ENCODE measurements around the gene MRPL27.

MRPL27 gene

GRCh38 chr17:50380369-50381259 lies 7.6 kb upstream of the MRPL27 start:
- TF ChIP-seq CTCF (IDR thresholded peaks at IDR 0.05; ENCODE audit: low read depth, low read length) = peak; percentile 35; the same call in 1 of the 2 replicates
- Histone ChIP-seq H3K4me3 (ENCODE audit: low read depth, low read length) (no peak overlapping the region), H3K27me3 (no peaks in the 10 kb centered on the region), H3K9me3 (no peaks in the 10 kb centered on the region), H3K36me3 (peaks cover 60% of the 10 kb centered on the region), H3K4me1 (no peaks in the 10 kb centered on the region)
- DNase-seq = no peak

- H3K4me1 ChIP-seq = no peaks in the 10 kb centered on the region
- H3K4me3 ChIP-seq (ENCODE audit: low read depth, low read length) = no peak overlapping the region
- no peaks in the 10 kb centered on the region for H3K9me3 ChIP-seq
- no peak for TF ChIP-seq CTCF (IDR thresholded peaks at IDR 0.05; ENCODE audit: low read depth, low read length)
- no peaks in the 10 kb centered on the region for H3K27me3 ChIP-seq
- peaks cover 49% of the 10 kb centered on the region for H3K36me3 ChIP-seq
- DNase-seq = no peak
Observed at GRCh38 chr17:50379351-50380132, 6.6 kb upstream of the MRPL27 start.

- H3K4me3 ChIP-seq (ENCODE audit: low read depth, low read length) = no peak overlapping the region
- no peaks in the 10 kb centered on the region for H3K9me3 ChIP-seq
- H3K4me1 ChIP-seq = 0 out of 2 replicates have a peak, but pooled peaks cover 2% of the 10 kb centered on the region
- TF ChIP-seq CTCF (IDR thresholded peaks at IDR 0.05; ENCODE audit: low read depth, low read length) = no peak
- no peaks in the 10 kb centered on the region for H3K27me3 ChIP-seq
- peaks cover 28% of the 10 kb centered on the region for H3K36me3 ChIP-seq
- no peak for DNase-seq
Observed at GRCh38 chr17:50375858-50376538, 3.0 kb upstream of the MRPL27 start.

- TF ChIP-seq CTCF (IDR thresholded peaks at IDR 0.05; ENCODE audit: low read depth, low read length) = no peak
- H3K4me3 ChIP-seq (ENCODE audit: low read depth, low read length) = peak overlapping the region; percentile 97
Observed at GRCh38 chr17:50373705-50374104, 721 bp upstream of the MRPL27 start.

GRCh38 chr17:50372222-50372757 lies 694 bp downstream of the MRPL27 start:
- TF ChIP-seq CTCF (IDR thresholded peaks at IDR 0.05; ENCODE audit: low read depth, low read length) = no peak
- Histone ChIP-seq H3K27me3 (no peaks in the 10 kb centered on the region), H3K36me3 (peaks cover 44% of the 10 kb centered on the region), H3K4me1 (0 out of 2 replicates have a peak, but pooled peaks cover 2% of the 10 kb centered on the region), H3K9me3 (no peaks in the 10 kb centered on the region), H3K4me3 (ENCODE audit: low read depth, low read length) (peak overlapping the region; percentile 97)
- DNase-seq = no peak

More at GRCh38 chr17:50373705-50374104, 721 bp upstream of the MRPL27 start:
- DNase-seq = no peak
- H3K4me1 ChIP-seq = 0 out of 2 replicates have a peak, but pooled peaks cover 2% of the 10 kb centered on the region
- peaks cover 30% of the 10 kb centered on the region for H3K36me3 ChIP-seq
- H3K27me3 ChIP-seq = no peaks in the 10 kb centered on the region
- H3K9me3 ChIP-seq = no peaks in the 10 kb centered on the region

Measured in BE2C (cell line).